Ovary (tissue), 9 donors: Measurements from ENCODE around the gene SLC12A2. TPM values are rescaled to one million over a fixed set of nuclear protein-coding genes. Genes with fewer than 3 reads are reported as not detected.

Experiments used
- DNase-seq, 5 donors: peaks; one replicate each; pipeline ENCODE4 v3.0.0-alpha.2; 2019 to 2020
- H3K27ac ChIP-seq, 2 donors: fragments of 200-600 bp; one replicate each; pipeline versions ENCODE4 v1.5.1 to v1.8.0; 2019 to 2022
- H3K27me3 ChIP-seq: fragments of 200-600 bp; one replicate; pipeline ENCODE4 v1.8.0; 2022
- H3K36me3 ChIP-seq: fragments of 200-600 bp; sonication (generic); one replicate; pipeline ENCODE4 v1.5.1; 2019
- H3K4me1 ChIP-seq: one replicate; pipeline ENCODE4 v1.8.1; 2013; ENCODE audit warnings: mild to moderate bottlenecking, moderate library complexity; ENCODE audit not compliant: insufficient read depth
- H3K4me3 ChIP-seq: fragments of 200-600 bp; sonication (generic); one replicate; pipeline ENCODE4 v1.5.1; 2017
- H3K9me3 ChIP-seq, 2 donors: fragments of 200-600 bp in 1 of 2; sonication (generic) in 1 of 2; one replicate each; pipeline versions ENCODE4 v1.5.1 to v1.8.1; 2013 to 2019; ENCODE audit warnings: mild to moderate bottlenecking in 1 of 2, moderate library complexity in 1 of 2
- EP300 ChIP-seq: sonication (generic); formaldehyde crosslinking; IDR thresholded peaks from one replicate; pipeline ENCODE4 v1.6.1; 2017; ENCODE audit warnings: antibody characterized with exemption
- POLR2A ChIP-seq: fragments of 450-650 bp; IDR thresholded peaks from one replicate; pipeline ENCODE4 v1.6.1; 2017; ENCODE audit warnings: antibody characterized with exemption, mild to moderate bottlenecking, moderate library complexity
- WGBS, 3 donors: extraction: QIAGEN DNeasy Blood & Tissue Kit in 1 of 3; methylation state at CpG; one replicate each; pipeline versions ENCODE4 v1.1.5 to v1.1.7; 2013 to 2017; 5-methylcytosine and 5-hydroxymethylcytosine counted together
- intact Hi-C, 4 donors: fragments of 100-400 bp; cut with DNase I; formaldehyde crosslinking; loops; one replicate each; pipeline versions ENCODE4 v1.11.0 to v1.15.1; 2022 to 2023
- polyA plus RNA-seq, 2 donors: library from polyadenylated mRNA; stranded (reverse); fragments of 200-250 nt in 1 of 2; fragments of 350-450 nt in 1 of 2; fragmentation: Illumina TruSeq in 1 of 2; extraction: RNeasy Lipid Tissue Mini Kit (QIAGEN cat#74804) in 1 of 2; gene quantifications; one replicate each; pipeline ENCODE4 v1.2.3, GENCODE V29; 2013 to 2014
- total RNA-seq, 7 donors: library from RNA; depleted of rRNA in 2 of 7; stranded (reverse); fragments of >200 nt in 2 of 7; fragmentation: NEBNext Ultra II Directional in 3 of 7; extraction: Animal tissue kit (Norgen Biotek cat#: 25700) in 3 of 7; gene quantifications; one replicate each; pipeline versions ENCODE4 v1.1.0 to v1.2.4, GENCODE V29; 2016 to 2023
- TF ChIP-seq, protein P1 (sequence below), 3 donors: fragments of 450-650 bp in 2 of 3; fragments of 200-600 bp in 1 of 3; IDR thresholded peaks; one replicate each; pipeline versions ENCODE4 v1.5.1 to v1.8.0; 2016 to 2022; ENCODE audit warnings: antibody characterized with exemption in 3 of 3, mild to moderate bottlenecking in 1 of 3
- donor health status: DM: no; HTN: no; CAD: no; lungs with moderate emphysema.
- donor health status: DM: no; HTN: no; CAD: no.
- donor health status: Bipolar disorder and iron deficiency.
- donor health status: DM: yes; HTN: yes; CAD: no.
- donor health status: DM: no; HTN: no; CAD: no.
- donor health status: DM: yes; HTN: yes; CAD: no.

The SLC12A2 gene
- total and polyA plus RNA-seq, 9 donors: 7.0 to 31.6 (median 20.5) TPM

- Histone ChIP-seq H3K4me1 (no peaks in the 10 kb centered on the region), H3K9me3 (no peaks in the 10 kb centered on the region), H3K36me3 (no peaks in the 10 kb centered on the region), H3K27ac (no peak overlapping the region), H3K27me3 (no peaks in the 10 kb centered on the region), H3K4me3 (no peak overlapping the region)
- no peak for TF ChIP-seq POLR2A
- TF ChIP-seq EP300: no peak
- TF ChIP-seq, protein P1, sequence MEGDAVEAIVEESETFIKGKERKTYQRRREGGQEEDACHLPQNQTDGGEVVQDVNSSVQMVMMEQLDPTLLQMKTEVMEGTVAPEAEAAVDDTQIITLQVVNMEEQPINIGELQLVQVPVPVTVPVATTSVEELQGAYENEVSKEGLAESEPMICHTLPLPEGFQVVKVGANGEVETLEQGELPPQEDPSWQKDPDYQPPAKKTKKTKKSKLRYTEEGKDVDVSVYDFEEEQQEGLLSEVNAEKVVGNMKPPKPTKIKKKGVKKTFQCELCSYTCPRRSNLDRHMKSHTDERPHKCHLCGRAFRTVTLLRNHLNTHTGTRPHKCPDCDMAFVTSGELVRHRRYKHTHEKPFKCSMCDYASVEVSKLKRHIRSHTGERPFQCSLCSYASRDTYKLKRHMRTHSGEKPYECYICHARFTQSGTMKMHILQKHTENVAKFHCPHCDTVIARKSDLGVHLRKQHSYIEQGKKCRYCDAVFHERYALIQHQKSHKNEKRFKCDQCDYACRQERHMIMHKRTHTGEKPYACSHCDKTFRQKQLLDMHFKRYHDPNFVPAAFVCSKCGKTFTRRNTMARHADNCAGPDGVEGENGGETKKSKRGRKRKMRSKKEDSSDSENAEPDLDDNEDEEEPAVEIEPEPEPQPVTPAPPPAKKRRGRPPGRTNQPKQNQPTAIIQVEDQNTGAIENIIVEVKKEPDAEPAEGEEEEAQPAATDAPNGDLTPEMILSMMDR (IDR thresholded peaks at IDR 0.05): no peak
- WGBS, 3 donors: 86 to 91% (median 88%) methylated on average over 2 of the region's 2 CpGs
- DNase-seq: no peak
- intact Hi-C loops: no loop called here
Measured at GRCh38 chr5:128146671-128147070, 63.1 kb downstream of the SLC12A2 start.

DNA sequence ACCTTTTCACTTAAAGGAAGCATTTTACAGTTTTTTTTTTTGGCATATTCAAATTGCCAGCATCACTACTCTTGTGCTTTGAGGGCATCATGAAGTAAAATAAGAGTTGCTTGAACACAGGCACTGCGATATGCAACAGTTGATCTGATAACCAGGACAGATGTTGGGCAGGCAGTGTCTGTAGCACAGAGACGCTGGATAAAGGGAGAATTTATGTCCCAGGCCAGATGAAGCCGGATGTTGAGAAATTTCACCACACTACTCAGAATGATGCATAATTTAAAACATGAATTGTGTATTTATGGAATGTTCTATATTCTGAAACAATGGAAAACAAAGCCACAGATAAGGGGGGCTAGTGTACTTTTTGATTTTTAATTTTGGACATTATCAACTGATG is 71.4 kb downstream of the SLC12A2 start:
- Histone ChIP-seq H3K27ac (no peak overlapping the region), H3K4me3 (no peak overlapping the region), H3K9me3 (no peaks in the 10 kb centered on the region), H3K27me3 (no peaks in the 10 kb centered on the region), H3K4me1 (no peaks in the 10 kb centered on the region), H3K36me3 (no peaks in the 10 kb centered on the region)
- WGBS, 3 donors: 49 to 61% (median 52%) methylated on average over 3 of the region's 3 CpGs
- DNase-seq: no peak
- intact Hi-C loops: no loop called here
- TF ChIP-seq POLR2A: no peak
- TF ChIP-seq, protein P1 (IDR thresholded peaks at IDR 0.05): no peak
- TF ChIP-seq EP300: no peak

DNA sequence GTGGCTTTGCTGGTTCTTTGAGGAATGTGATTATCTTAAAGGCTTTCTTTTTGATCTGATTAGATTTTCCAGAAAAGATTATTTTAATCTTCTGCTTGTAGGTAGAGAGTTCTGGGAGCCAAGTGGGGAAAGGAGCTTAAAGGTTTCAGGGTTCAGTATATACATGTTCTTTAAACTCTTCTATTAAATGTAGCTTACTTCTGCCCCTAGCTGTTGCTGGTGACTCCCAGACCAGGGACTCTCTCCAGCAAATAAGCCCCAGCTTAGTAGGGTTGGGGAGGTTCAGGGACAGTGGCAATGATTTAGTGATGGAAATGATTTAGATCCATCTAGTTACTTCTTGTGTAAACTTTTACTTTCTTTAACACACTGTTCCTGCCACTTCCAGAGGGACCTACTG is 72.2 kb downstream of the SLC12A2 start:
- no peak overlapping the region for H3K27ac ChIP-seq
- intact Hi-C loops: no loop called here
- TF ChIP-seq, protein P1 (IDR thresholded peaks at IDR 0.05): no peak
- TF ChIP-seq POLR2A (no peak), EP300 (no peak)
- H3K36me3 ChIP-seq: no peaks in the 10 kb centered on the region
- H3K9me3 ChIP-seq: no peaks in the 10 kb centered on the region
- no peak for DNase-seq
- no peaks in the 10 kb centered on the region for H3K4me1 ChIP-seq
- H3K4me3 ChIP-seq: no peak overlapping the region
- H3K27me3 ChIP-seq: no peaks in the 10 kb centered on the region

- TF ChIP-seq POLR2A (no peak), EP300 (no peak)
- TF ChIP-seq, protein P1 (IDR thresholded peaks at IDR 0.05): no peak
- Histone ChIP-seq H3K4me1 (no peaks in the 10 kb centered on the region), H3K9me3 (no peaks in the 10 kb centered on the region), H3K27me3 (no peaks in the 10 kb centered on the region), H3K4me3 (no peak overlapping the region), H3K36me3 (no peaks in the 10 kb centered on the region), H3K27ac (no peak overlapping the region)
- intact Hi-C loops: no loop called here
- 48 to 57% (median 53%) methylated on average over 3 of the region's 3 CpGs for WGBS, 3 donors
- no peak for DNase-seq
Measured at GRCh38 chr5:128156521-128156920, 73.0 kb downstream of the SLC12A2 start.

GRCh38 chr5:128158342-128158741 is 74.8 kb downstream of the SLC12A2 start:
- TF ChIP-seq, protein P1 (IDR thresholded peaks at IDR 0.05): no peak

More at GRCh38 chr5:128158342-128158741, 74.8 kb downstream of the SLC12A2 start:
- H3K4me1 ChIP-seq: no peaks in the 10 kb centered on the region
- no peak overlapping the region for H3K4me3 ChIP-seq
- H3K36me3 ChIP-seq: no peaks in the 10 kb centered on the region
- no peak for DNase-seq
- no peak overlapping the region for H3K27ac ChIP-seq
- H3K9me3 ChIP-seq: no peaks in the 10 kb centered on the region
- intact Hi-C loops: no loop called here
- no peaks in the 10 kb centered on the region for H3K27me3 ChIP-seq
- 96 to 98% (median 97%) methylated on average over 3 of the region's 3 CpGs for WGBS, 3 donors
